Breast epithelium (tissue), 4 donors: ENCODE data around the gene LRRC8A. TPM values are rescaled to one million over a fixed set of nuclear protein-coding genes. Genes with fewer than 3 reads are reported as not detected.
A peak's percentile ranks its signal among the peaks of the same experiment; 100 is the strongest.
"Not testable (repeated sequence)": the region's sequence is repeated elsewhere in the genome, so short reads cannot be mapped to it uniquely, and the experiment has no call there.

Experiments used
- DNase-seq, 2 donors: peaks; one replicate each; pipeline ENCODE4 v3.0.0-alpha.2; 2019; ENCODE audit warnings: low spot score in 2 of 2
- H3K27ac ChIP-seq, 2 donors: fragments of 200-600 bp; sonication (generic) in 1 of 2; one replicate each; pipeline ENCODE4 v1.5.1; 2016 to 2019; ENCODE audit warnings: mild to moderate bottlenecking in 1 of 2
- H3K27me3 ChIP-seq, 2 donors: fragments of 200-600 bp; sonication (generic) in 1 of 2; one replicate each; pipeline versions ENCODE4 v1.5.1 to v1.6.0; 2017 to 2019; ENCODE audit warnings: control low read depth in 1 of 2, mild to moderate bottlenecking in 1 of 2
- H3K36me3 ChIP-seq: fragments of 200-600 bp; one replicate; pipeline ENCODE4 v1.5.1; 2019
- H3K4me1 ChIP-seq, 2 donors: fragments of 200-600 bp; sonication (generic); one replicate each; pipeline ENCODE4 v1.5.1; 2016 to 2019; ENCODE audit warnings: control low read depth in 1 of 2
- H3K4me3 ChIP-seq, 3 donors: fragments of 200-600 bp; sonication (generic); 1 replicate in 2 of 3; 2 replicates in 1 of 3; pipeline ENCODE4 v1.5.1; 2016 to 2019; ENCODE audit warnings: mild to moderate bottlenecking in 3 of 3, moderate library complexity in 2 of 3
- H3K9me3 ChIP-seq, 2 donors: fragments of 200-600 bp; sonication (generic) in 1 of 2; one replicate each; pipeline ENCODE4 v1.5.1; 2016 to 2019; ENCODE audit warnings: control low read depth in 1 of 2
- CTCF ChIP-seq, 3 donors: fragments of 450-650 bp; IDR thresholded peaks; one replicate each; pipeline ENCODE4 v1.5.1; 2016 to 2017; ENCODE audit warnings: antibody characterized with exemption in 3 of 3, mild to moderate bottlenecking in 3 of 3, moderate library complexity in 3 of 3
- POLR2A ChIP-seq: fragments of 450-650 bp; IDR thresholded peaks from one replicate; pipeline ENCODE4 v1.6.1; 2016; ENCODE audit warnings: antibody characterized with exemption, mild to moderate bottlenecking, moderate library complexity
- POLR2AphosphoS5 ChIP-seq, 3 donors: sonication (generic); formaldehyde crosslinking; IDR thresholded peaks; one replicate each; pipeline ENCODE4 v1.6.1; 2017; ENCODE audit warnings: antibody characterized with exemption in 3 of 3
- intact Hi-C: fragments of 100-400 bp; cut with DNase I; formaldehyde crosslinking; loops from one replicate; pipeline ENCODE4 v1.15.1; 2023; ENCODE audit warnings: low total_unique reads
- total RNA-seq, 3 donors: library from RNA; depleted of rRNA; stranded (reverse); fragments of >200 nt; gene quantifications; one replicate each; pipeline ENCODE4 v1.1.0, GENCODE V29; 2016

LRRC8A gene
- total RNA-seq, 3 donors from 2014 or later: 26.1 to 52.7 (median 40.6) TPM

GRCh38 chr9:128947527-128948301 is 65.8 kb downstream of the LRRC8A start, which contains the start of the genes DOLK and NUP188:
Gene DOLK, minus strand, starts transcription at chr9:128947603. Its CDS starts 300 bp downstream, at chr9:128947303.
Gene NUP188, plus strand, starts transcription at chr9:128947699. Its CDS starts 21 bp downstream, at chr9:128947720.
- Histone ChIP-seq H3K36me3 (no peaks in the 10 kb centered on the region), H3K27ac (peak within 1 kb of the TSS; percentile 92 to 94), H3K27me3 (no peaks in the 10 kb centered on the region), H3K9me3 (no peaks in the 10 kb centered on the region), H3K4me1 (no peaks in the 10 kb centered on the region), H3K4me3 (peak within 1 kb of the TSS; percentile 89 to 96 (median 94))
- intact Hi-C loops: loop anchor here (5.0 kb wide), 1 partner anchor 1135 kb away; no protein-coding TSS in a partner anchor
- DNase-seq: peak; percentile 93 to 97
- peak; percentile 91 to 95 (median 91) for TF ChIP-seq POLR2AphosphoS5 (IDR thresholded peaks at IDR 0.05)
- TF ChIP-seq CTCF (IDR thresholded peaks at IDR 0.05): peak in 1 of 3 donors; percentile 13
- peak; percentile 86 for TF ChIP-seq POLR2A

DNA sequence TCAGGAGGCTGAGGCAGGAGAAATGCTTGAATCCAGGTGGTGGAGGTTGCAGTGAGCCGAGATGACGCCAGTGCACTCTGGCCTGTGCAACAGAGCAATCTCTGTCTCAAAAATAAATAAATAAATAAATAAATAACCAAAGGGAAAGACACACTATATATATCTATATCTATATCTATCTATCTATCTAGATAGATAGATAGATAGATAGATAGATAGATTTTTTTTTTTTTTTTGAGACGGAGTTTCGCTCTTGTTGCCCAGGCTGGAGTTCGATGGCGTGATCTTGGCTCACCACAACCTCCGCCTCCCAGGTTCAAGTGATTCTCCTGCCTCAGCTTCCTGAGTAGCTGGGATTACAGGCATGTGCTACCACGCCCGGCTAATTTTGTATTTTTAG is 79.5 kb downstream of the LRRC8A start:
- H3K9me3 ChIP-seq, H3K4me1 ChIP-seq, H3K27ac ChIP-seq, H3K27me3 ChIP-seq, DNase-seq, H3K4me3 ChIP-seq, intact Hi-C loops, H3K36me3 ChIP-seq: not testable (repeated sequence)

Other genes starting within 250 kb of the LRRC8A start
- gene DYNC2I2, start 225.3 kb upstream of the LRRC8A start, total RNA-seq: 10 to 100 TPM; 23.7 to 67.0 (median 54.1) TPM
- gene SET, start 192.9 kb upstream of the LRRC8A start, total RNA-seq: 100 to 1,000 TPM; 142 to 168 (median 158) TPM
- 1 to 10 TPM; 2.6 to 8.5 (median 7.0) TPM for gene PKN3, start 179.6 kb upstream of the LRRC8A start, total RNA-seq
- gene ZDHHC12, start 158.0 kb upstream of the LRRC8A start, total RNA-seq: 10 to 100 TPM; 15.7 to 33.7 (median 30.2) TPM
- gene ZER1, start 110.2 kb upstream of the LRRC8A start, total RNA-seq: 10 to 100 TPM; 31.2 to 42.9 (median 34.1) TPM
- gene TBC1D13, start 94.9 kb upstream of the LRRC8A start, total RNA-seq: 10 to 100 TPM; 14.4 to 20.0 (median 16.2) TPM
- gene ENDOG, start 63.6 kb upstream of the LRRC8A start, total RNA-seq: 10 to 100 TPM; 25.6 to 39.7 (median 25.8) TPM
- 10 to 100 TPM; 23.0 to 40.0 (median 31.5) TPM for gene SPOUT1, start 52.3 kb upstream of the LRRC8A start, total RNA-seq
- 1 to 10 TPM; 3.0 to 7.6 (median 7.2) TPM for gene KYAT1, start 183 bp upstream of the LRRC8A start, total RNA-seq
- gene PHYHD1, start 38.8 kb downstream of the LRRC8A start, total RNA-seq: 10 to 100 TPM; 24.3 to 67.0 (median 44.8) TPM
- gene DOLK, start 65.5 kb downstream of the LRRC8A start, total RNA-seq: 10 to 100 TPM; 11.1 to 16.2 (median 14.3) TPM
- 10 to 100 TPM; 32.3 to 49.5 (median 36.0) TPM for gene NUP188, start 65.6 kb downstream of the LRRC8A start, total RNA-seq
- gene SH3GLB2, start 146.2 kb downstream of the LRRC8A start, total RNA-seq: 100 to 1,000 TPM in 2 of 3 donors, 10 to 100 TPM in 1; 59.2 to 227 (median 150) TPM
- 10 to 100 TPM; 25.3 to 28.8 (median 27.9) TPM for gene MIGA2, start 154.5 kb downstream of the LRRC8A start, total RNA-seq
- gene DOLPP1, start 199.0 kb downstream of the LRRC8A start, total RNA-seq: 1 to 10 TPM; 5.6 to 9.2 (median 8.6) TPM
- gene CRAT, start 228.7 kb downstream of the LRRC8A start, total RNA-seq: 10 to 100 TPM; 18.7 to 74.7 (median 35.7) TPM
- 10 to 100 TPM; 34.2 to 83.4 (median 71.1) TPM for gene PTPA, start 229.3 kb downstream of the LRRC8A start, total RNA-seq